Peyer's patch (tissue), 4 donors: ENCODE data around the gene ARID3B.

Source experiments
- CTCF ChIP-seq, 6 experiments: fragments of 450-650 bp in 4 of 6; fragments of 200-600 bp in 2 of 6; sonication (generic) in 1 of 6; IDR thresholded peaks; one replicate each; pipeline ENCODE4 v1.5.1; 2017 to 2019; ENCODE audit warnings: antibody characterized with exemption in 6 of 6, mild to moderate bottlenecking in 3 of 6, moderate library complexity in 1 of 6
- POLR2A ChIP-seq, 2 donors: fragments of 450-650 bp; IDR thresholded peaks; one replicate each; pipeline ENCODE4 v1.5.1; 2017; ENCODE audit warnings: antibody characterized with exemption in 2 of 2, mild to moderate bottlenecking in 2 of 2, moderate library complexity in 2 of 2

- TF ChIP-seq CTCF (IDR thresholded peaks at IDR 0.05) (peak in 5 of 6 experiments; percentile 17 to 39 (median 34)), POLR2A (IDR thresholded peaks at IDR 0.05) (no peak)
Observed at GRCh38 chr15:74543583-74543982, 2.6 kb downstream of the ARID3B start.
